Epithelial cell of proximal tubule (primary cell): ENCODE results near the gene KRTAP4-9. TPM values are rescaled to one million over a fixed set of nuclear protein-coding genes. Genes with fewer than 3 reads are reported as not detected.
"Not testable (repeated sequence)": the region's sequence is repeated elsewhere in the genome, so short reads cannot be mapped to it uniquely, and the experiment has no call there.

Experiments
- DNase-seq: peaks from one replicate; pipeline ENCODE4 v3.0.0-alpha.2; 2011; ENCODE audit warnings: low read depth
- H3K4me3 ChIP-seq: 2 replicates; pipeline ENCODE4 v1.5.1; 2011; ENCODE audit warnings: low read depth, mild to moderate bottlenecking, low read length
- total RNA-seq: library from RNA; depleted of rRNA; stranded (reverse); fragments of >200 nt; gene quantifications from 2 replicates; pipeline ENCODE4 v1.2.3, GENCODE V29; 2015
- TF ChIP-seq, protein P1 (sequence below): conservative IDR thresholded peaks from 2 replicates; pipeline ENCODE4 v1.5.1; 2012; ENCODE audit warnings: low read depth, mild to moderate bottlenecking, low read length

Gene KRTAP4-9
- total RNA-seq, 1 donor from 2014 or later: not detected

DNA sequence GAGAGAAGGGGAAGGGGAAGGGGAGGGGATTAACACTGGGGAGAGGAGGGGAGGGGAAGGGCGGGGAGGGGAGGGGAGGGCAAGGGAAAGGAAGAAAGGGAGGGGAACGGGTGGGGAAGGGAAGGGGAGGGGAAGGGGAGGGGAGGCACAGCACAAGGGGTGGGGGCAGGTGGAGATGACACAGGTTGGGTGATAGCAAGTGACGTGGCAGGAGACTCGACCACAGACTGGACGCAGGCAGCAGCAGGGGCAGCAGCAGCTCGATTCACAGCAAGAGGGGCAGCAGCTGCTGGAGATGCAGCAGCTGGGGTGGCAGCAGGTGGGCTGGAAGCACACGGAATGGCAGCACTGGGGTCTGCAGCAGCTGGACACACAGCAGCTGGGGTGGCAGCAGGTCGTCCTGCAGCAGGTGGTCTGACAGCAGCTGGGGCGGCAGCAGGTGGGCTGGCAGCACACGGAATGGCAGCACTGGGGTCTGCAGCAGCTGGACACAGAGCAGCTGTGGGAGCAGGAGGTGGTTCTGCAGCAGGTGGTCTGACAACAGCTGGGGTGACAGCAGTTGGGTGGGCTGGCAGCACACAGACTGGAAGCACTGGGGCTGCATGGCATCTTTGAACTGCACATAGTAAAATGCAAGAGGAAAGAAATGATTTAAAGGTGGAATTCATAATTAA, 3.5 kb upstream of the KRTAP4-9 start, which contains the start of gene KRTAP4-16:
Gene KRTAP4-16 (minus strand): TSS at position 624 of the 674 bp plus-strand sequence. CDS start 0 bp downstream, at position 624.
- no peak within 1 kb of the TSS for H3K4me3 ChIP-seq
- no peak for DNase-seq
- TF ChIP-seq, protein P1, sequence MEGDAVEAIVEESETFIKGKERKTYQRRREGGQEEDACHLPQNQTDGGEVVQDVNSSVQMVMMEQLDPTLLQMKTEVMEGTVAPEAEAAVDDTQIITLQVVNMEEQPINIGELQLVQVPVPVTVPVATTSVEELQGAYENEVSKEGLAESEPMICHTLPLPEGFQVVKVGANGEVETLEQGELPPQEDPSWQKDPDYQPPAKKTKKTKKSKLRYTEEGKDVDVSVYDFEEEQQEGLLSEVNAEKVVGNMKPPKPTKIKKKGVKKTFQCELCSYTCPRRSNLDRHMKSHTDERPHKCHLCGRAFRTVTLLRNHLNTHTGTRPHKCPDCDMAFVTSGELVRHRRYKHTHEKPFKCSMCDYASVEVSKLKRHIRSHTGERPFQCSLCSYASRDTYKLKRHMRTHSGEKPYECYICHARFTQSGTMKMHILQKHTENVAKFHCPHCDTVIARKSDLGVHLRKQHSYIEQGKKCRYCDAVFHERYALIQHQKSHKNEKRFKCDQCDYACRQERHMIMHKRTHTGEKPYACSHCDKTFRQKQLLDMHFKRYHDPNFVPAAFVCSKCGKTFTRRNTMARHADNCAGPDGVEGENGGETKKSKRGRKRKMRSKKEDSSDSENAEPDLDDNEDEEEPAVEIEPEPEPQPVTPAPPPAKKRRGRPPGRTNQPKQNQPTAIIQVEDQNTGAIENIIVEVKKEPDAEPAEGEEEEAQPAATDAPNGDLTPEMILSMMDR: no peak

DNA sequence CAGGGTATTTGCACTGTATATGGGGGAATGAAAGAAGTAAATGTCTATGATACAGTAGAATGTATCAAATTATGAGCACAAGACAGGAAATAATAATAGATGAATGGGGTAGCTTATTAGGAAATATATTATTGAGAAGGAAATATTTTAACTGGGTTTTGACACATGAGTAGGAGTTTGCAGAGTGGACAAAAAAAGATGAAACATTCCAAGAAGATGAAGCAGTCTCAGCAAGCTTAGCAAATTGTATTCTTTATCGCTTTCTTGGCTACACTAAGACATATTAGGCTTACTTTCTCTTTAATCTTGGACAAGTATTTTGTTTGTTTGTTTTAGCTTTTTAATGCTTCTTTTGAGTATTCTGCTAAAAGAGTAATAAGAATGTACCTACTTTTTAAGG, 1.3 kb upstream of the KRTAP4-9 start:
- TF ChIP-seq, protein P1: no peak
- no peak for DNase-seq
- H3K4me3 ChIP-seq: no peak overlapping the region

GRCh38 chr17:41104386-41105038, 677 bp upstream of the KRTAP4-9 start:
- not testable (repeated sequence) for H3K4me3 ChIP-seq
- peak; percentile 7 for DNase-seq

- no peak overlapping the region for H3K4me3 ChIP-seq
- no peak for DNase-seq
- TF ChIP-seq, protein P1: no peak
Observed at GRCh38 chr17:41107941-41108450, 2.8 kb downstream of the KRTAP4-9 start.

GRCh38 chr17:41108728-41109386, 3.7 kb downstream of the KRTAP4-9 start:
- not testable (repeated sequence) for DNase-seq, H3K4me3 ChIP-seq

DNA sequence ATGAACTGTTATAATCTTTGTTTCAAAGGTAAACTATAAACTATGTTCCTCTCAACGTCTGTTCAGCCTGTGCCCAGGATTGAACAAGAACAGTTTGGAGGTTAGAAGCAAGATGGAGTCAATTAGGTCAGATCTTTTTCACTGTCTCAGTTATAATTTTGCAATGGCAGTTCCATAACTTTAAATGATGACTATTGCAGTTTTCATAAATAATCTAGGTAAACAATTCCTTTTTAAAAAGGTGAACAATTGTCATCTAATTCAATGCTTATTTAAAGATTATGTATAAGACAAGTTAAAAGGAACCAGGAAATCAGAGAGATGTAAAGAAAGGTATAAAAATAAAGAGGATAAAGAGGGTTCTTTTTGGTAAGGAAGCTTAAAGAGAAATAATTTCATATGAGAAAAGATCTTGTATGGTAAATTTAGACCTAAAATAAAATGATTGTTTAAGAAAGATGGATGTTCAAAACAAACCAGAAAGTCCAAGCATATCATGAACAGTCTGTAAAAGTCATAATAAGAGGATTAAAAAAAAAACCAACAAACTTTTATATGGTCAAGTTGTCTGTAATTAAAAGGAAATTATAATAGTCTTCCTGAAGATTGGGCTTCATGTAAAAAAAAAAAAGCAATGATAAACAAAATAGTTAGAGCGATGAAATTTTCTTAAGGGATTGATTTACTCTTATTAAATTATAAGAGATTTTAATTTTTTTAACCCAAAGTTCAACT, 6.1 kb downstream of the KRTAP4-9 start:
- no peak overlapping the region for H3K4me3 ChIP-seq
- no peak for DNase-seq
- TF ChIP-seq, protein P1: no peak

- H3K4me3 ChIP-seq: no peak overlapping the region
- no peak for DNase-seq
- TF ChIP-seq, protein P1: no peak
Observed at GRCh38 chr17:41116297-41116696, 11.1 kb downstream of the KRTAP4-9 start.

- H3K4me3 ChIP-seq, DNase-seq: not testable (repeated sequence)
Observed at GRCh38 chr17:41117846-41118386, 12.7 kb downstream of the KRTAP4-9 start, which contains the start of gene KRTAP4-11. TSS of gene KRTAP4-11 (minus strand) at chr17:41118373. CDS start at chr17:41118315, 58 bp downstream.
